ENCODE results near the gene EPB41L1. TPM values are rescaled to one million over a fixed set of nuclear protein-coding genes. Genes with fewer than 3 reads are reported as not detected.

EPB41L1 gene
- polyA plus RNA-seq, 3 donors: 0.05 TPM; not detected in 2

DNA sequence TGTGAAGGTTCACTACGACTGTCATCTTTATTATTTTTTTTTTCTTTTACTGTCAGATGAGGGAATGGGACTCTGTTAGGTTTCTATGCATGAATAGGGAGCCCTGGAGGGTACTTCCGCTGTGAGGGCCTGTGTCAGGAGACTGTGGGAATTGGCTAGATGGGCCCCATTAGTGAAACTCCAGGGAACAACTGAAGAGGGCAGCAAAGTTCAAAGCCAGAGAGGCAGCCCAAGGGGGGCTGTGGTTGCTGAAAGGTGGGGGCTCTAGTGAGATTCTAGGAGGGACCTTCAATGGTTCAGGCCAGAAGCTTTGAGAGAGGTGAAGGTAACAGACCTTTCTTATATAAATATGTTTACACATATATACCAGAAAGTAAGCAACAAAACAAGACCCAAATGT, 13.2 kb upstream of the EPB41L1 start:
- Mint-ChIP-seq H3K36me3 (no peaks in the 10 kb centered on the region), H3K27me3 (ENCODE audit: low read depth in 3 of 3) (peaks cover 4 to 10% (median 4%) of the 10 kb centered on the region in 3 donors), H3K9me3 (no peaks in the 10 kb centered on the region), H3K4me1 (no peaks in the 10 kb centered on the region), H3K4me3 (no peak overlapping the region), H3K27ac (peak overlapping the region in 1 of 7 donors; percentile 11)
- H3K36me3 ChIP-seq (replicated peaks in 1 of 2; ENCODE audit: control insufficient read depth in 1 of 2, insufficient read depth in 2 of 2, low read length in 2 of 2): no peaks in the 10 kb centered on the region
- TF ChIP-seq, protein P1, sequence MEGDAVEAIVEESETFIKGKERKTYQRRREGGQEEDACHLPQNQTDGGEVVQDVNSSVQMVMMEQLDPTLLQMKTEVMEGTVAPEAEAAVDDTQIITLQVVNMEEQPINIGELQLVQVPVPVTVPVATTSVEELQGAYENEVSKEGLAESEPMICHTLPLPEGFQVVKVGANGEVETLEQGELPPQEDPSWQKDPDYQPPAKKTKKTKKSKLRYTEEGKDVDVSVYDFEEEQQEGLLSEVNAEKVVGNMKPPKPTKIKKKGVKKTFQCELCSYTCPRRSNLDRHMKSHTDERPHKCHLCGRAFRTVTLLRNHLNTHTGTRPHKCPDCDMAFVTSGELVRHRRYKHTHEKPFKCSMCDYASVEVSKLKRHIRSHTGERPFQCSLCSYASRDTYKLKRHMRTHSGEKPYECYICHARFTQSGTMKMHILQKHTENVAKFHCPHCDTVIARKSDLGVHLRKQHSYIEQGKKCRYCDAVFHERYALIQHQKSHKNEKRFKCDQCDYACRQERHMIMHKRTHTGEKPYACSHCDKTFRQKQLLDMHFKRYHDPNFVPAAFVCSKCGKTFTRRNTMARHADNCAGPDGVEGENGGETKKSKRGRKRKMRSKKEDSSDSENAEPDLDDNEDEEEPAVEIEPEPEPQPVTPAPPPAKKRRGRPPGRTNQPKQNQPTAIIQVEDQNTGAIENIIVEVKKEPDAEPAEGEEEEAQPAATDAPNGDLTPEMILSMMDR (IDR thresholded peaks at IDR 0.05): no peak
- no peaks in the 10 kb centered on the region for H3K9me3 ChIP-seq (replicated peaks in 1 of 2; ENCODE audit: control insufficient read depth in 1 of 2, insufficient read depth in 1 of 2, low read length in 2 of 2)
- intact Hi-C loops (cut with micrococcal nuclease): no loop called here
- no peak overlapping the region for H3K4me3 ChIP-seq (replicated peaks in 1 of 3; ENCODE audit: low read depth in 2 of 3, low read length in 3 of 3)
- H3K4me2 ChIP-seq (replicated peaks; ENCODE audit: extremely low read depth, low read length, poor library complexity, severe bottlenecking): no peak overlapping the region
- H3K9ac ChIP-seq (ENCODE audit: insufficient read depth, low read length, poor library complexity, severe bottlenecking): no peak overlapping the region
- H3K27me3 ChIP-seq (ENCODE audit: control insufficient read depth in 2 of 2, insufficient read depth in 2 of 2, low read length in 2 of 2): no peaks in the 10 kb centered on the region
- H3K79me2 ChIP-seq (ENCODE audit: insufficient read depth, low read length): no peaks in the 10 kb centered on the region
- H3K27ac ChIP-seq (ENCODE audit: low read depth in 1 of 2, low read length in 2 of 2): no peak overlapping the region
- no peaks in the 10 kb centered on the region for H3K4me1 ChIP-seq (ENCODE audit: control insufficient read depth in 1 of 2, insufficient read depth in 2 of 2, low read length in 2 of 2)
- WGBS (ENCODE audit: insufficient coverage): 100% methylated on average over 1 of the region's 2 CpGs
- H4K20me1 ChIP-seq (ENCODE audit: insufficient read depth, low read length): no peaks in the 10 kb centered on the region
- no peak overlapping the region for H2AFZ ChIP-seq (ENCODE audit: insufficient read depth, low read depth, low read length, poor library complexity, severe bottlenecking)
- no peak for DNase-seq

- WGBS (ENCODE audit: insufficient coverage): 11% methylated on average over 1 of the region's 1 CpG
- Mint-ChIP-seq H3K4me3 (no peak overlapping the region), H3K36me3 (no peaks in the 10 kb centered on the region), H3K4me1 (no peaks in the 10 kb centered on the region), H3K9me3 (no peaks in the 10 kb centered on the region), H3K27ac (no peak overlapping the region), H3K27me3 (ENCODE audit: low read depth in 3 of 3) (peaks cover 8 to 9% (median 9%) of the 10 kb centered on the region in 3 donors)
- no peak overlapping the region for H3K4me2 ChIP-seq (replicated peaks; ENCODE audit: extremely low read depth, low read length, poor library complexity, severe bottlenecking)
- no peaks in the 10 kb centered on the region for H3K9me3 ChIP-seq (replicated peaks in 1 of 2; ENCODE audit: control insufficient read depth in 1 of 2, insufficient read depth in 1 of 2, low read length in 2 of 2)
- H2AFZ ChIP-seq (ENCODE audit: insufficient read depth, low read depth, low read length, poor library complexity, severe bottlenecking): no peak overlapping the region
- H3K4me3 ChIP-seq (replicated peaks in 1 of 3; ENCODE audit: low read depth in 2 of 3, low read length in 3 of 3): no peak overlapping the region
- TF ChIP-seq, protein P1 (IDR thresholded peaks at IDR 0.05): no peak
- H3K36me3 ChIP-seq (replicated peaks in 1 of 2; ENCODE audit: control insufficient read depth in 1 of 2, insufficient read depth in 2 of 2, low read length in 2 of 2): no peaks in the 10 kb centered on the region
- no peak overlapping the region for H3K27ac ChIP-seq (ENCODE audit: low read depth in 1 of 2, low read length in 2 of 2)
- no peak overlapping the region for H3K9ac ChIP-seq (ENCODE audit: insufficient read depth, low read length, poor library complexity, severe bottlenecking)
- no peaks in the 10 kb centered on the region for H3K27me3 ChIP-seq (ENCODE audit: control insufficient read depth in 2 of 2, insufficient read depth in 2 of 2, low read length in 2 of 2)
- no peaks in the 10 kb centered on the region for H3K4me1 ChIP-seq (ENCODE audit: control insufficient read depth in 1 of 2, insufficient read depth in 2 of 2, low read length in 2 of 2)
- H3K79me2 ChIP-seq (ENCODE audit: insufficient read depth, low read length): no peaks in the 10 kb centered on the region
- intact Hi-C loops (cut with micrococcal nuclease): no loop called here
- H4K20me1 ChIP-seq (ENCODE audit: insufficient read depth, low read length): no peaks in the 10 kb centered on the region
- DNase-seq: no peak
These were observed 10.2 kb upstream of the EPB41L1 start for GRCh38 chr20:36144336-36144735.

Measured in CD14-positive monocyte (primary cell).